Measurements from ENCODE around the gene ALPP. TPM values are rescaled to one million over a fixed set of nuclear protein-coding genes. Genes with fewer than 3 reads are reported as not detected.
"Not testable (repeated sequence)": the region's sequence is repeated elsewhere in the genome, so short reads cannot be mapped to it uniquely, and the experiment has no call there.

The ALPP gene
- total RNA-seq, 2 donors from 2014 or later: not detected

DNA sequence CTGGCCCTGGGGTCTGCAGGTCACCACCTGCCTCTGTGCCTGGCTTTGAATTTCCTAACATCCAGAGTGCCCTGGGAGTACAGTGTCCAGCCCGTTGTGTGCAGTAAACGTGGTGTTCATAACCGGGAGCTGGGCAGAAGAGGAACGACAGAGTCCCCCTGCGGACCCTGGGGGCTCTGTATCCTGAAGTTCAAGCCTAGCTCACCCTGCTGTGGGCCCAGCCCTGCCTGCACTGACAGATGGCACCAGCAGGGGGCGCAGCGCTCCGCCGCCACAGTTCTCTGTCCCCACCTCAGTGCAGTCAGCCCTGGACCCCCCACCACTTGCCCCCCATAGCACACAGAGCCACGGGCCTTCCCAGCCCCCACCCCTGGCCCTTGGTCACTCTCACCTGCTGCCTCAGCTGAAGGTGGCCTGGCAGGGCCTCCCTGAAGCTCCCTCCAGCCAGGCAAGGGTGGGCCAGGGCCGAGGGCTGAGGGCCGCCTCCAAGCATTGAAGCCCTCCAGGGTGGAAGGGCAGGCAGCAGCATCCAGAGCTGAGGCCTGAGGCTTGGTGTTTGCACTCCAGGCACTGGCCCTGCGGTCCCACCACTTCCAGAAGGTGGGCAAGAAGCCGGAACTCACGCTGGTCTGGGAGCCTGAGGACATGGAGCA is 43.2 kb upstream of the ALPP start:
- not testable (repeated sequence) for H3K27me3 Mint-ChIP-seq (ENCODE audit: insufficient read depth); H3K9me3 Mint-ChIP-seq; H3K27ac ChIP-seq (ENCODE audit: low read depth, low read length); DNase-seq; H3K27ac Mint-ChIP-seq; H3K27me3 ChIP-seq (ENCODE audit: control insufficient read depth, insufficient read depth, low read length, poor library complexity, severe bottlenecking); H3K36me3 ChIP-seq (ENCODE audit: control insufficient read depth, insufficient read depth, low read length); H3K4me1 Mint-ChIP-seq; H3K4me1 ChIP-seq (ENCODE audit: control insufficient read depth, insufficient read depth, low read length); H3K9me3 ChIP-seq (ENCODE audit: control insufficient read depth, low read length); H3K4me3 ChIP-seq (ENCODE audit: low read length); H3K36me3 Mint-ChIP-seq (ENCODE audit: low read depth); H3K4me3 Mint-ChIP-seq; H3K9ac ChIP-seq (ENCODE audit: extremely low read depth, low read length, poor library complexity, severe bottlenecking)
- TF ChIP-seq, protein P1, sequence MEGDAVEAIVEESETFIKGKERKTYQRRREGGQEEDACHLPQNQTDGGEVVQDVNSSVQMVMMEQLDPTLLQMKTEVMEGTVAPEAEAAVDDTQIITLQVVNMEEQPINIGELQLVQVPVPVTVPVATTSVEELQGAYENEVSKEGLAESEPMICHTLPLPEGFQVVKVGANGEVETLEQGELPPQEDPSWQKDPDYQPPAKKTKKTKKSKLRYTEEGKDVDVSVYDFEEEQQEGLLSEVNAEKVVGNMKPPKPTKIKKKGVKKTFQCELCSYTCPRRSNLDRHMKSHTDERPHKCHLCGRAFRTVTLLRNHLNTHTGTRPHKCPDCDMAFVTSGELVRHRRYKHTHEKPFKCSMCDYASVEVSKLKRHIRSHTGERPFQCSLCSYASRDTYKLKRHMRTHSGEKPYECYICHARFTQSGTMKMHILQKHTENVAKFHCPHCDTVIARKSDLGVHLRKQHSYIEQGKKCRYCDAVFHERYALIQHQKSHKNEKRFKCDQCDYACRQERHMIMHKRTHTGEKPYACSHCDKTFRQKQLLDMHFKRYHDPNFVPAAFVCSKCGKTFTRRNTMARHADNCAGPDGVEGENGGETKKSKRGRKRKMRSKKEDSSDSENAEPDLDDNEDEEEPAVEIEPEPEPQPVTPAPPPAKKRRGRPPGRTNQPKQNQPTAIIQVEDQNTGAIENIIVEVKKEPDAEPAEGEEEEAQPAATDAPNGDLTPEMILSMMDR (conservative IDR thresholded peaks at IDR 0.05): peak; percentile 82
- 51 to 79% methylated on average over 6 to 15 of the region's 15 CpGs for WGBS, 2 experiments (ENCODE audit: insufficient coverage in 1 of 2, insufficient read length in 1 of 2)

DNA sequence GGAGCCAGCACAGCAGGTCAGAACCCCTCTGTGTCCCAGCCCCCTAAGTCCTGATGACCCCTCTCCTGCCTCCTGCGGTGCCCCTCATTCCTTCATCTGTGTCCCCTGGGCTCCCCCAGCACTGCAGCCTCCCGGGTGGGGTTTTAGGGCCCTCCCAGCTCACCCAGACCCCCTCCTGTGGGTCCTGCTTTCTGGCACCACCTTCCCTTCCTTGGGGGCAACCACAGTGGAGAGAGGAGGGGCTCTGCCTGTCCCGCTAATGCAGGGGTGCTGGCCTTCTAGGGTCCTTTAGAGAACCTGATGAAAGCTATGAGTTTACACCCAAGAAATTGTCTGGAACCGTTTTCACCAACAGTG is 42.7 kb upstream of the ALPP start:
- H3K27me3 Mint-ChIP-seq (ENCODE audit: insufficient read depth): peaks cover 1% of the 10 kb centered on the region
- TF ChIP-seq, protein P1 (conservative IDR thresholded peaks at IDR 0.05): no peak
- H3K4me1 Mint-ChIP-seq: no peaks in the 10 kb centered on the region
- no peaks in the 10 kb centered on the region for H3K9me3 Mint-ChIP-seq
- H3K9me3 ChIP-seq (ENCODE audit: control insufficient read depth, low read length): no peaks in the 10 kb centered on the region
- H3K36me3 ChIP-seq (ENCODE audit: control insufficient read depth, insufficient read depth, low read length): no peaks in the 10 kb centered on the region
- H3K27ac ChIP-seq (ENCODE audit: low read depth, low read length): no peak overlapping the region
- H3K27me3 ChIP-seq (ENCODE audit: control insufficient read depth, insufficient read depth, low read length, poor library complexity, severe bottlenecking): no peaks in the 10 kb centered on the region
- H3K9ac ChIP-seq (ENCODE audit: extremely low read depth, low read length, poor library complexity, severe bottlenecking): no peak overlapping the region
- 90 to 100% methylated on average over 2 to 4 of the region's 4 CpGs for WGBS, 2 experiments (ENCODE audit: insufficient coverage in 1 of 2, insufficient read length in 1 of 2)
- H3K4me3 Mint-ChIP-seq: no peak overlapping the region
- peak; percentile 32 for DNase-seq
- H3K4me1 ChIP-seq (ENCODE audit: control insufficient read depth, insufficient read depth, low read length): no peaks in the 10 kb centered on the region
- H3K36me3 Mint-ChIP-seq (ENCODE audit: low read depth): no peaks in the 10 kb centered on the region
- no peak overlapping the region for H3K4me3 ChIP-seq (ENCODE audit: low read length)
- no peak overlapping the region for H3K27ac Mint-ChIP-seq

DNA sequence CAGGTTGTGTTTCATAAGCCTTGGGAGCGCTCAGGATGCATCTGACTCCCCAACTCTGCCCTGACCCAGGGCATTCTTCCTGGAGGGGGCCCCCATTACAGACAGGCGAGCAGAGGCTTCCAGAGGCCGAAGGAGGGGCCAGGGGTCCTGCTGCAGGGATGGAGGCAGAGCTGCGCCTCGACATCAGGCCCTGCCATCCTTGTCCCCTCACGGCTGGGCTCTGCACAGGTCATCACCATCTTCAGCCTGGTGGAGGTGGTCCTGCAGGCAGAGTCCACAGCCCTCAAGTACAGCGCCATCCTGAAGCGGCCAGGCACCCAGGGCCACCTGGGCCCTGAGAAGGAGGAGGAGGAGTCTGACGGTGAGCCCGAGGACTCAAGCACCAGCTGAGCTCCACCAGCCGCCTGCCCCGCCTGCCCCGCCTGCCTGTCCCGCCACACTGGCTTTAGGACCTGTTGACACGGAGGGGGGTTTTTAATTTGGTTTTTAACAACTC is 42.3 kb upstream of the ALPP start:
- TF ChIP-seq, protein P1 (conservative IDR thresholded peaks at IDR 0.05): no peak
- H3K4me3 Mint-ChIP-seq: no peak overlapping the region
- WGBS, 2 experiments (ENCODE audit: insufficient coverage in 1 of 2, insufficient read length in 1 of 2): 89 to 94% methylated on average over 1 to 15 of the region's 15 CpGs
- no peaks in the 10 kb centered on the region for H3K36me3 ChIP-seq (ENCODE audit: control insufficient read depth, insufficient read depth, low read length)
- H3K27me3 ChIP-seq (ENCODE audit: control insufficient read depth, insufficient read depth, low read length, poor library complexity, severe bottlenecking): no peaks in the 10 kb centered on the region
- no peak overlapping the region for H3K27ac Mint-ChIP-seq
- H3K27me3 Mint-ChIP-seq (ENCODE audit: insufficient read depth): peaks cover 1% of the 10 kb centered on the region
- DNase-seq: peak; percentile 46
- no peaks in the 10 kb centered on the region for H3K4me1 ChIP-seq (ENCODE audit: control insufficient read depth, insufficient read depth, low read length)
- H3K4me1 Mint-ChIP-seq: no peaks in the 10 kb centered on the region
- no peaks in the 10 kb centered on the region for H3K36me3 Mint-ChIP-seq (ENCODE audit: low read depth)
- no peaks in the 10 kb centered on the region for H3K9me3 ChIP-seq (ENCODE audit: control insufficient read depth, low read length)
- H3K4me3 ChIP-seq (ENCODE audit: low read length): no peak overlapping the region
- H3K27ac ChIP-seq (ENCODE audit: low read depth, low read length): no peak overlapping the region
- no peaks in the 10 kb centered on the region for H3K9me3 Mint-ChIP-seq
- H3K9ac ChIP-seq (ENCODE audit: extremely low read depth, low read length, poor library complexity, severe bottlenecking): no peak overlapping the region

Data from endodermal cell (in vitro differentiated cells).